Measurements from ENCODE around the gene NAT9. TPM values are rescaled to one million over a fixed set of nuclear protein-coding genes. Genes with fewer than 3 reads are reported as not detected.
A peak's percentile ranks its signal among the peaks of the same experiment; 100 is the strongest.

Gene NAT9
- total and polyA plus RNA-seq, 2 experiments from 2014 or later: 37.3 to 37.5 TPM

GRCh38 chr17:74773414-74773813, 2.7 kb downstream of the NAT9 start:
- DNase-seq (ENCODE audit: low spot score) (no peak), ATAC-seq (no peak)
- Mint-ChIP-seq H3K4me3 (peak overlapping the region; percentile 31; the same call in 1 of the 3 replicates), H3K4me1 (peaks cover 19% of the 10 kb centered on the region), H3K27ac (no peak overlapping the region), H3K9me3 (no peaks in the 10 kb centered on the region), H3K27me3 (ENCODE audit: insufficient read depth, low read depth, poor library complexity) (peaks cover 25% of the 10 kb centered on the region), H3K36me3 (ENCODE audit: low read depth) (peaks cover 48% of the 10 kb centered on the region)
- Histone ChIP-seq H3K9me2 (ENCODE audit: insufficient read depth) (no peaks in the 10 kb centered on the region), H3K36me3 (ENCODE audit: insufficient read depth) (peaks cover 7% of the 10 kb centered on the region; the same call in 1 of the 2 replicates), H3F3A (replicated peaks; ENCODE audit: low read depth) (peaks cover 3% of the 10 kb centered on the region; the same call in 1 of the 2 replicates), H3K27ac (ENCODE audit: low read depth) (no peak overlapping the region), H3K4me2 (no peak overlapping the region), H3K27me3 (ENCODE audit: insufficient read depth) (no peaks in the 10 kb centered on the region), H4K20me1 (replicated peaks; ENCODE audit: insufficient read depth) (peaks cover 7% of the 10 kb centered on the region; the same call in 1 of the 2 replicates), H3K4me1 (ENCODE audit: insufficient read depth) (peaks cover 12% of the 10 kb centered on the region), H3K4me3 (no peak overlapping the region), H2AFZ (no peak overlapping the region), H3K79me2 (replicated peaks; ENCODE audit: insufficient read depth) (peaks cover 35% of the 10 kb centered on the region)
- TF ChIP-seq ZNF331 (CRISPR knock-in tag; IDR thresholded peaks at IDR 0.05; ENCODE audit: low read depth): no peak
- no peak for TF ChIP-seq REST (IDR thresholded peaks at IDR 0.05; ENCODE audit: unreplicated experiment)
- TF ChIP-seq ZNF462 (CRISPR knock-in tag; IDR thresholded peaks at IDR 0.05): no peak
- no peak for TF ChIP-seq NANOG (IDR thresholded peaks at IDR 0.05; ENCODE audit: borderline replicate concordance)
- no peak for TF ChIP-seq ETS1 (IDR thresholded peaks at IDR 0.05)
